NCI-H2227 (cell line): ENCODE data around the gene ADARB1.

Experiments
- DNase-seq: peaks from one replicate; lab custom pipeline; 2025; ENCODE audit not compliant: unreplicated experiment; lab: John Stamatoyannopoulos, UW

ADARB1 gene

GRCh38 chr21:45260191-45260825, 185.9 kb downstream of the ADARB1 start:
- no peak for DNase-seq

DNA sequence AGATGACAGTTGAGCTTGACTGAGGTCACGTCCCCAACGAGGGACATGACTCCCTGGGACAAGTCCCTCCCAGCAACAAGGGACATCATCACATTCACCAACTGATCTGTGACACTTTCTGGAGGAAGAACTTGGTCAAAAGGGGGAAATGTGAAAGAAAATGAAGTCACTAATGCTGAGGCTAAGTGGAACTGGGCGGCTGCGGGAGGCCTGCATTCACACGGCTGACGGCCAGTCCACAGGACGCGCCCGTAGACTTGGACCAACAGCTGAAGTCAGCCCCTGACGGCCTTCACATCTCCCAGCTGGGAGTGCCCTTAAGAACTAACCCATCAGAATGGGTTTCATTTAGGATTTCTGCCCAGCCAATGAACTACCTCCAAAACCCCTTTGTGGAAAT, 186.7 kb downstream of the ADARB1 start:
- DNase-seq: no peak

GRCh38 chr21:45262041-45262581, 187.7 kb downstream of the ADARB1 start:
- DNase-seq: no peak

DNA sequence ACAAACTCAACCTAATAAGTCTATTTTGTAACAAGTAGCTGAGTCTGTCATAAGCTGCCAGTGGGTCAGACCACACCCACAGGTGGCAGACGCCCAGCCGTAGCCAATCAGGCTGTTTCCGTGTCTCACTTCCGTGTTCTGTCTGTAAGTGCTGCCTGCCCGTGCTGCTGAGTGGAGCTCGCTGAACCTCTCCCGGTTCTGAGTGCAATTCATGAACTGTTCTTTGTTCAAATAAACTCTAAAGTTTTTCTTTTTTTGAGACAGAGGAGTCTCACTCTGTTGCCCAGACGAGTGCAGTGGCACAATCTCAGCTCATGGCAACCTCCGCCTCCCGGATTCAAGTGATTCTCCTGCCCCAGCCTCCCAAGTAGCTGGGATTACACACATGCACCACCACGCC, 188.2 kb downstream of the ADARB1 start:
- no peak for DNase-seq

- no peak for DNase-seq
These were observed 189.2 kb downstream of the ADARB1 start for GRCh38 chr21:45263534-45263933.

- no peak for DNase-seq
These were observed 189.9 kb downstream of the ADARB1 start for GRCh38 chr21:45264146-45264911.

DNA sequence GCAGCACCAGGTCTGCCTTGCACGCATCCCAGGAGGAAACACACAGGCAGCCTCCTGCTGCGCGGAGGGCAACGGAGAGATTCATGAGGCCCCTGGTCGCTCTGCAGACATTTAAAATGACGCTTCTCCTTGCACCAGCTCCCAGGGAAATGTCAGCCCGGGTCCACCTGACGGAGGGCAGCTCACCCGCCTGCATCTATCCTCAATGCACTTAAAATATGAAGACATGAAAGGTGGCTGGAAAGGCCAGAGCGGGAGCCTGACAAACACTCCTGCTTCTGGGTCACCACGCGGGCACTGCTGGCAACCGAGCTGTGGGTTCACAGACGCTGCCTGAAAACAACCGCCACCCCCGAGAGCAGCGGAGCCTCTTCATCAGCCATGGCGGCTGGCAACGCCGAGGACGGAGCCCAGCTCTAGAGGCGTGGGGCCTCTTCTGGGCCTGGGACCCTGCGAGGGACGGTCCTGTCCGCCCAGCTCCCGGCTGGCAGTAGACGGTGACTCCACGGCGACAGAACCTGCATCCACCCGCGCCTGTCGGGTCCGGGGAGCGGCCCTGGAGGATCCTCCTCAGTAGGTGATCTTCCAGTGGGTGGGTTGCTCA, 190.6 kb downstream of the ADARB1 start:
- DNase-seq: no peak

GRCh38 chr21:45265721-45266517, 191.5 kb downstream of the ADARB1 start:
- DNase-seq: no peak

DNA sequence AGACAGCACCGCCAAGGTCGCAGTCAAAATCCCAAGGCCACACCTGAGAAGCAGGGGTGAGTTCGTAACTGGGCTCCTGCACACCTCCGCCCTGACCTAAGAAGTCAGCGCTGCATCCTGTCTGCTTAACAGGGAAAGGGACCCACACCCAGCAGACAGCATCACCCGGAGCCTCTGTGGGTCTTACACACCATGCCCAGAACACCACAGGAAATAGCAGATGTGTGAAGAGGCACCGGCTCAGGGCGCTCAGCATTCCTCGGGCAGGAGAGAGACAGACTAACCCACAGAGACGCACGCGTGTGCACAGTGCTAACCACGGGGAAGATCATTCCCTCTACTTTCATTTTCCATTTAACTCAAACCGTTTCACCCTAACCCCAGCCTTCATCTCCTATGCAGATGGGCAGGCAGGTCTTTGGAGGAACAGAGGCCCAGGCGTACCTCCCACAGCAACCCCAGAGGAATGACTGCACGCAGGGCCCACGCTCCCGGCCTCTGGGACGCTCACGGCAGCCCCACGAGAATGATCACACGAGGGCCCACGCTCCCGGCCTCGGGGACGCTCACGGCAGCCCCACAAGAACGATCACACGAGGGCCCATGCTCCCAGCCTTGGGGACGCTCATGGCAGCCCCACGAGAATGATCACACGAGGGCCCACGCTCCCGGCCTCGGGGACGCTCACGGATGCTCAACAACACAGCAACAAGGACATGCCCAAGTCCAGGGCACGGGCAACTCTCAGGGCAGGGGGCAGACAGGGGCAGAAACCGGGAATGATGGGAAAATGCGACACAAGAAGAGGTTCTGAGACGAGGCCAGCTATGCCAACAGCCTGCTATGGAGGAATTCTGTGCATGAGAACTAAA, 192.4 kb downstream of the ADARB1 start:
- no peak for DNase-seq

GRCh38 chr21:45267390-45267760, 193.0 kb downstream of the ADARB1 start:
- no peak for DNase-seq

DNA sequence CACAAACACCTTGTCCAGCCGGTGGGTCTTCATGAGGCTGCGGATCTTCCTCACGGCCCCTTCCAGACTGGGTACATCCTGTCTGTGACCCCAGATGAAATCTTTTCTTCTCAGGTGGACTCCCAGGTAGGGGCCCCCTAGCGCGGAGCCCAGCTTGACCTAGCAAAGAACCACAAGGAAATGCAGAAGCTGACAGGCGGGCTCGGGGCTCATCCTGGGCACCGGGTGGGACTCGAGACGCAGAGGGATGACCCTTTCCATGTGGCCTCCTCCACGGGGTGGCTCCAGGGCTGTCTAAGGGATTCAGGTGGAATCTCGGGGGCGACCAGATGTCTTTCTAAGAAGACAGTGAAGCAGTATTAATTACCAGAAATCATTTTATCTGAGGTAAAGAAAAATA, 195.5 kb downstream of the ADARB1 start:
- DNase-seq: no peak

- no peak for DNase-seq
These were observed 196.0 kb downstream of the ADARB1 start for GRCh38 chr21:45270306-45270821.
